Measurements from ENCODE around the gene TXLNG. TPM values are rescaled to one million over a fixed set of nuclear protein-coding genes. Genes with fewer than 3 reads are reported as not detected.

Gene TXLNG
- total RNA-seq, 1 donor from 2014 or later = 13.9 TPM

- H3K27ac Mint-ChIP-seq (ENCODE audit: unreplicated experiment) = no peak overlapping the region
- H3K27me3 Mint-ChIP-seq (ENCODE audit: unreplicated experiment) = no peaks in the 10 kb centered on the region
- TF ChIP-seq CTCF (IDR thresholded peaks at IDR 0.05) = no peak
- peaks cover 40% of the 10 kb centered on the region for H3K4me1 Mint-ChIP-seq (ENCODE audit: unreplicated experiment)
- peaks cover 6% of the 10 kb centered on the region for H3K36me3 Mint-ChIP-seq (ENCODE audit: unreplicated experiment)
- H3K4me3 Mint-ChIP-seq (ENCODE audit: unreplicated experiment) = peak overlapping the region; percentile 82
- no peaks in the 10 kb centered on the region for H3K9me3 Mint-ChIP-seq (ENCODE audit: unreplicated experiment)
- no peak for DNase-seq (ENCODE audit: extremely low spot score, unreplicated experiment)
These were observed 81.7 kb downstream of the TXLNG start for GRCh38 chrX:16867947-16868346.

- peaks cover 40% of the 10 kb centered on the region for H3K4me1 Mint-ChIP-seq (ENCODE audit: unreplicated experiment)
- H3K9me3 Mint-ChIP-seq (ENCODE audit: unreplicated experiment) = no peaks in the 10 kb centered on the region
- DNase-seq (ENCODE audit: extremely low spot score, unreplicated experiment) = no peak
- no peak for TF ChIP-seq CTCF (IDR thresholded peaks at IDR 0.05)
- H3K27me3 Mint-ChIP-seq (ENCODE audit: unreplicated experiment) = no peaks in the 10 kb centered on the region
- H3K4me3 Mint-ChIP-seq (ENCODE audit: unreplicated experiment) = peak overlapping the region; percentile 82
- H3K36me3 Mint-ChIP-seq (ENCODE audit: unreplicated experiment) = no peaks in the 10 kb centered on the region
- peak overlapping the region; percentile 74 for H3K27ac Mint-ChIP-seq (ENCODE audit: unreplicated experiment)
These were observed 82.7 kb downstream of the TXLNG start for GRCh38 chrX:16868920-16869319.

GRCh38 chrX:16869393-16870094 lies 83.3 kb downstream of the TXLNG start:
- H3K4me1 Mint-ChIP-seq (ENCODE audit: unreplicated experiment) = peaks cover 40% of the 10 kb centered on the region
- peaks cover 5% of the 10 kb centered on the region for H3K27me3 Mint-ChIP-seq (ENCODE audit: unreplicated experiment)
- no peak for TF ChIP-seq CTCF (IDR thresholded peaks at IDR 0.05)
- no peaks in the 10 kb centered on the region for H3K9me3 Mint-ChIP-seq (ENCODE audit: unreplicated experiment)
- no peaks in the 10 kb centered on the region for H3K36me3 Mint-ChIP-seq (ENCODE audit: unreplicated experiment)
- no peak for DNase-seq (ENCODE audit: extremely low spot score, unreplicated experiment)
- H3K27ac Mint-ChIP-seq (ENCODE audit: unreplicated experiment) = peak overlapping the region; percentile 100
- H3K4me3 Mint-ChIP-seq (ENCODE audit: unreplicated experiment) = peak overlapping the region; percentile 99

DNA sequence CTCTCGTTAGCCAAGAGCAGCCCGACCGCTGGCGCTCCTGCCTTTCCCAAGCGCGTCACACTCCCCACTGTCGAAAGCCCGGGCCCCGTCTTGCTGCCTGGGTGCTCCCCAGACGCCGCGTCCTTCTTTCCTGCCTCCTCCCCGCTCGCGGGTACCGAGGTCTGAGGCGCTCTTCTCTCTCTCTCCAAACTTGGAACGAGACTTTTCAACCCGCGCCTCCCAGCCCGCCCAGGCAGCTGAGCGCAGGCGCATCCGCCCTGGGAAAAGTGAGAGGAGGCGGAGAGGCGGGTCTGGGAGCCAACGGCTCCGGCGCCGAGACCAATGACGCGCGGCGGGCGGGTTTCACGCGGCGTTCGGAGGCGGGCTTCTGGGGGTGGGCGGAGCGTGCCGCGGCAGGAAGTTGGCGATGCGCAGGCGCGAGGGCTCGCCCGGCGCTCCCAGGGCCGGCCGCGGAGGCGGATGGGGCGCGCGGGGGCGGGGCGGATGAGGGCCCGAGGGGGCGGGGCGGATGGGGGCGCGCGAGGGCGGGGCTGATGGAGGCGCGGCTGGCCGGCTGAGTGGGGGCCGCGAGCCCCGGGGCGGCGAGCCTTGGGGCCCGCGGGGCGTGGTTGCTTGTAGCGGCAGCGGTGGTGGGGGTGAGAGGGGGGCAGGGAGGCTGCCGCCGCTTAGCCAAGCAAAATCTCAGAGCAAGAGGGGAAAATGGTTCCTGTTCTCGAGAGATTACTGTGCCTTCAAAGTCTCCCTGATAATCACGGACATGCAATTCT lies 84.0 kb downstream of the TXLNG start, which contains the start of gene RBBP7:
Gene RBBP7, minus strand, starts transcription at position 268 of the 767 bp plus-strand sequence. CDS start 309 bp downstream, outside the sequence.
- H3K4me3 Mint-ChIP-seq (ENCODE audit: unreplicated experiment) = peak within 1 kb of the TSS; percentile 99
- peaks cover 12% of the 10 kb centered on the region for H3K27me3 Mint-ChIP-seq (ENCODE audit: unreplicated experiment)
- DNase-seq (ENCODE audit: extremely low spot score, unreplicated experiment) = peak; percentile 100
- peaks cover 40% of the 10 kb centered on the region for H3K4me1 Mint-ChIP-seq (ENCODE audit: unreplicated experiment)
- no peaks in the 10 kb centered on the region for H3K9me3 Mint-ChIP-seq (ENCODE audit: unreplicated experiment)
- no peak for TF ChIP-seq CTCF (IDR thresholded peaks at IDR 0.05)
- H3K36me3 Mint-ChIP-seq (ENCODE audit: unreplicated experiment) = no peaks in the 10 kb centered on the region
- H3K27ac Mint-ChIP-seq (ENCODE audit: unreplicated experiment) = peak within 1 kb of the TSS; percentile 100
